Fibroblast of skin of back (primary cell): ENCODE measurements around the gene SYVN1.
"Not testable (repeated sequence)": the region's sequence is repeated elsewhere in the genome, so short reads cannot be mapped to it uniquely, and the experiment has no call there.

Experiments used
- DNase-seq: peaks from one replicate; pipeline ENCODE4 v3.0.0-alpha.2; 2013

The SYVN1 gene

GRCh38 chr11:65150509-65151299 lies 16.4 kb upstream of the SYVN1 start:
- DNase-seq, result peak; percentile 98

- not testable (repeated sequence) for DNase-seq
Observed at GRCh38 chr11:65150131-65150508, 15.8 kb upstream of the SYVN1 start.

GRCh38 chr11:65148657-65149056 lies 14.3 kb upstream of the SYVN1 start:
- DNase-seq, result no peak

- DNase-seq, result no peak
Observed at GRCh38 chr11:65147352-65148075, 13.2 kb upstream of the SYVN1 start.

- no peak for DNase-seq
Observed at GRCh38 chr11:65141896-65142494, 7.7 kb upstream of the SYVN1 start.

GRCh38 chr11:65136515-65137096 lies 2.3 kb upstream of the SYVN1 start:
- no peak for DNase-seq

- no peak for DNase-seq
Observed at GRCh38 chr11:65135633-65136145, 1.4 kb upstream of the SYVN1 start.

GRCh38 chr11:65134952-65135632 lies 773 bp upstream of the SYVN1 start:
- DNase-seq, result peak; percentile 97

- DNase-seq, result no peak
Observed at GRCh38 chr11:65133724-65134123, 595 bp downstream of the SYVN1 start.

- no peak for DNase-seq
Observed at GRCh38 chr11:65132988-65133700, 1.2 kb downstream of the SYVN1 start.

- DNase-seq, result no peak
Observed at GRCh38 chr11:65132238-65132987, 1.9 kb downstream of the SYVN1 start.

- no peak for DNase-seq
Observed at GRCh38 chr11:65131895-65132237, 2.5 kb downstream of the SYVN1 start.

GRCh38 chr11:65131417-65131776 lies 2.9 kb downstream of the SYVN1 start:
- no peak for DNase-seq

GRCh38 chr11:65130631-65131416 lies 3.5 kb downstream of the SYVN1 start:
- DNase-seq, result no peak

- DNase-seq, result no peak
Observed at GRCh38 chr11:65129649-65130441, 4.5 kb downstream of the SYVN1 start.

- no peak for DNase-seq
Observed at GRCh38 chr11:65128182-65129145, 5.9 kb downstream of the SYVN1 start.

- DNase-seq, result no peak
Observed at GRCh38 chr11:65127473-65128181, 6.7 kb downstream of the SYVN1 start.
